Measurements from ENCODE around the gene DHRSX. TPM values are rescaled to one million over a fixed set of nuclear protein-coding genes. Genes with fewer than 3 reads are reported as not detected.
"Not testable (repeated sequence)": the region's sequence is repeated elsewhere in the genome, so short reads cannot be mapped to it uniquely, and the experiment has no call there.

DHRSX gene
- total RNA-seq, 1 donor from 2014 or later, result 25.1 TPM

DNA sequence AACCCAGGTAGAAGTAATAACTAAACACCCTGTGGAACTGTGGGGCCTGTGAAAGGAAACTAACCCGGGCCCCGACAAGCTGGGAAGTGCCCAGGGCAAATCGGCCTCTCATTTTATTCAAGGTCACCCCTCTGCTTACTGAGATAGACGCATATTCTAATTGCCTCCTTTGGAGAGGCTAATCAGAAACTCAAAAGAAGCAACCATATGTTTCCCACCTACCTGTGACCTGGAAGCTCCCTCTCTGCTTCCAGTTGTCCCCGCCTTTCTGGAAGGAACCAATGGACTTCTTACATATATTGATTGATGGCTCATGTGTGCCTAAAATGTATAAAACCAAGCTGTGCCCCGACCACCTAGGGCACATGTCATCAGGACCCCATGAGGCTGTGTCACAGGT lies 23.1 kb upstream of the DHRSX start:
- TF ChIP-seq CTCF (conservative IDR thresholded peaks at IDR 0.05), result no peak
- no peak for DNase-seq (ENCODE audit: low read depth, low spot score)
- no peaks in the 10 kb centered on the region for H3K9me3 Mint-ChIP-seq
- no peaks in the 10 kb centered on the region for H3K36me3 Mint-ChIP-seq (ENCODE audit: low read depth)
- no peak overlapping the region for H3K27ac Mint-ChIP-seq (ENCODE audit: unreplicated experiment)
- peaks cover 4% of the 10 kb centered on the region for H3K4me1 Mint-ChIP-seq
- H3K4me3 Mint-ChIP-seq, result no peak overlapping the region
- H3K27me3 Mint-ChIP-seq (ENCODE audit: low read depth), result no peaks in the 10 kb centered on the region

- Mint-ChIP-seq H3K27ac (ENCODE audit: unreplicated experiment) (no peak overlapping the region), H3K4me3 (no peak overlapping the region), H3K36me3 (ENCODE audit: low read depth) (no peaks in the 10 kb centered on the region), H3K9me3 (no peaks in the 10 kb centered on the region), H3K27me3 (ENCODE audit: low read depth) (no peaks in the 10 kb centered on the region), H3K4me1 (peaks cover 10% of the 10 kb centered on the region)
- no peak for DNase-seq (ENCODE audit: low read depth, low spot score)
- TF ChIP-seq CTCF (conservative IDR thresholded peaks at IDR 0.05), result no peak
Observed at GRCh38 chrX:2521927-2522386, 21.2 kb upstream of the DHRSX start.

- H3K36me3 Mint-ChIP-seq (ENCODE audit: low read depth), result no peaks in the 10 kb centered on the region
- no peak overlapping the region for H3K4me3 Mint-ChIP-seq
- peaks cover 16% of the 10 kb centered on the region for H3K4me1 Mint-ChIP-seq
- no peak for DNase-seq (ENCODE audit: low read depth, low spot score)
- H3K27ac Mint-ChIP-seq (ENCODE audit: unreplicated experiment), result no peak overlapping the region
- H3K27me3 Mint-ChIP-seq (ENCODE audit: low read depth), result no peaks in the 10 kb centered on the region
- no peaks in the 10 kb centered on the region for H3K9me3 Mint-ChIP-seq
- no peak for TF ChIP-seq CTCF (conservative IDR thresholded peaks at IDR 0.05)
Observed at GRCh38 chrX:2521092-2521926, 20.5 kb upstream of the DHRSX start.

GRCh38 chrX:2520539-2520938 lies 19.8 kb upstream of the DHRSX start:
- H3K4me3 Mint-ChIP-seq, result no peak overlapping the region
- peaks cover 19% of the 10 kb centered on the region for H3K4me1 Mint-ChIP-seq
- H3K27me3 Mint-ChIP-seq (ENCODE audit: low read depth), result no peaks in the 10 kb centered on the region
- no peak for TF ChIP-seq CTCF (conservative IDR thresholded peaks at IDR 0.05)
- no peak for DNase-seq (ENCODE audit: low read depth, low spot score)
- H3K36me3 Mint-ChIP-seq (ENCODE audit: low read depth), result no peaks in the 10 kb centered on the region
- no peaks in the 10 kb centered on the region for H3K9me3 Mint-ChIP-seq
- no peak overlapping the region for H3K27ac Mint-ChIP-seq (ENCODE audit: unreplicated experiment)

DNA sequence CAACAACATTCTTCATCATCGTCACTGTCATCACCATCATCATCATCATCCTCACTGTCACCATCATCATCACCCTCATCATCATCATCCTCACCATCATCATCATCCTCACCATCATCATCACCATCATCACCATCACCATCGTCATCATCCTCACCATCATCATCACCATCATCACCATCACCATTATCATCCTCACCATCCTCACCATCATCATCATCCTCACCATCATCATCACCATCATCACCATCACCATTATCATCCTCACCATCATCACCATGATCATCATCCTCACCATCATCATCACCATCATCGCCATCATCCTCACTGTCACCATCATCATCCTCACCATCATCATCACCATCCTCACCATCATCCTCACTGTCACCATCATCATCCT lies 18.9 kb upstream of the DHRSX start:
- not testable (repeated sequence) for H3K27me3 Mint-ChIP-seq (ENCODE audit: low read depth); H3K27ac Mint-ChIP-seq (ENCODE audit: unreplicated experiment); DNase-seq (ENCODE audit: low read depth, low spot score); H3K4me3 Mint-ChIP-seq; H3K9me3 Mint-ChIP-seq; H3K36me3 Mint-ChIP-seq (ENCODE audit: low read depth)
- peaks cover 19% of the 10 kb centered on the region for H3K4me1 Mint-ChIP-seq

GRCh38 chrX:2517055-2517454 lies 16.3 kb upstream of the DHRSX start:
- no peak overlapping the region for H3K27ac Mint-ChIP-seq (ENCODE audit: unreplicated experiment)
- no peaks in the 10 kb centered on the region for H3K9me3 Mint-ChIP-seq
- H3K4me3 Mint-ChIP-seq, result no peak overlapping the region
- no peaks in the 10 kb centered on the region for H3K27me3 Mint-ChIP-seq (ENCODE audit: low read depth)
- no peak for DNase-seq (ENCODE audit: low read depth, low spot score)
- peaks cover 19% of the 10 kb centered on the region for H3K4me1 Mint-ChIP-seq
- TF ChIP-seq CTCF (conservative IDR thresholded peaks at IDR 0.05), result no peak
- H3K36me3 Mint-ChIP-seq (ENCODE audit: low read depth), result no peaks in the 10 kb centered on the region

All from neural crest cell (in vitro differentiated cells).